GM21723 (cell line): ENCODE measurements around the gene IGFBP4.
"Not testable (repeated sequence)": the region's sequence is repeated elsewhere in the genome, so short reads cannot be mapped to it uniquely, and the experiment has no call there.

Experiments
- ATAC-seq: cut with Tn5 transposase; IDR thresholded peaks from one replicate; pipeline ENCODE4 v1.9.1; 2021; ENCODE audit warnings: mild to moderate bottlenecking, moderate library complexity; ENCODE audit not compliant: unreplicated experiment

IGFBP4 gene

GRCh38 chr17:40443196-40443987, at the start of gene IGFBP4:
IGFBP4 (plus strand) TSS chr17:40443450; CDS start chr17:40443736, 286 bp downstream.
- ATAC-seq, result peak; percentile 45

DNA sequence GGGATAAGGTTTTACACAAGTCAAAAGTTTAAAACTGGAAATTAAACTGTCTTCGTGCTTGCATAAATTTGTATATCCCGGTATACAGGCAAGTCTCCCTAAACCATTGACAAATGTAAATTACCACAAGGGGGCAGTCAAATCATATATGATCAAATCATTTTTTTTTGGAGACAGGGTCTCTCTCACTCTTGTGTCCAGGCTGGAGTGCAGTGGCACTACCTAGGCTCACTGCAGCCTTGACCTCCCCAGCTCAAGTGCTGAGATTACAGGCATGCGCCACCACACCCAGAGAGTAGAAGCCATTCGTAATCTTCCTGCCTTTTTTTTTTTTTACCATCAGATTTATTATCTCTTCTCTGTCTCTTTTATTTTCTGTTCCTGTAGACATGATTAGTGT, 44.1 kb upstream of the IGFBP4 start:
- no peak for ATAC-seq

DNA sequence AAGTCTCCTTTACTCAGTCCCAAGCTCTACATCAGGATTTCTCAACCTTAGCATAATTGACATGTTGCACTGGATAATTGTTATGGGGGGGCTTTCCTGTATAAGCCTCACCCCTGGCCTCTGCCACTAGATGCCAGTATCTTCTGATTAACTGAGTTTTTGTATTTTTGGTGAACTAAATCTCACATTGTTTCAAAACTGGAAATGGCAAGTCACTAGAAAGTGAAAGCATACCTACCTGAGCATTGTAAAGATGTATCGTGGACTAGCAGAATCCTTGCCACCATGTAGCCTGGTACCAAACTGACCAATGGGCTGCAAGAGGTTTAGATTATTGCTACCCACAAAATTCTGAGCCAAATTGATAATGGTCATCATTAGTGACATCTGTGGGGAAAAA, 40.6 kb upstream of the IGFBP4 start:
- no peak for ATAC-seq

DNA sequence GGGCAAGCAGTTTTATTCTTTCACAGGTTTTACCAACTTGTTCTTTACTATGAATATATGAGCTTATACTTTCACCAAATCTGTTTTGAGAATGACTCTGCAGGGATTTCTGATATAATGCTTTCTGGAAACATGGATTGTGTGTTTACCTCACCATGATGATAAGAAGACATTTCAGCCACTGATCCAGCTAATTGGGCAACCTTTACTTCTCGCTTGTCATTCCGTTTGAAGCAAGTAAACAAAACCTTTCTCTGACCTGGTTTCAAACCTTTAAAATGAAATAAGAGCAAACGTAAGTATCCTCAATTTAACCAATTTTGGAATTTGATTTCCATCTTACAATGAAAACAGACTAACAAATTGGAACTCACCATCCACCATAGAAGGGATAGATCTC, 39.2 kb upstream of the IGFBP4 start:
- ATAC-seq, result no peak

DNA sequence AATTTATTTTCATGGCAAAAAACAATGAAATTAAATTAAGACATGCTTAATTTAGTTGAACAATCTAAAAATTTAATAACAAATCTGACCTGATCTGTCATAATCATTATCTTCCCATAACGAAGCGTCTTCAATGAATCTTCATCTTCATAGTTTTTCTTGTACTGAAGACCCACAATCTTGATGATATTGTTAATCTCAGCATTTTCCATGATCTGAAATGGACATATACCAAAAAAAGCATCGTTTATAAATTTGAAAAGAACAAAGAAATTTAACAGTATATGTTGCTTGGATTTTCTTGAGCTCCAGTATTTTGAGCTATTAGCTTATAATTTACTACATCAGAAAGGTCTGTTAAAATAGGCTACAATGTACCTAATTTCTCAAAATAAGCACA, 35.8 kb upstream of the IGFBP4 start:
- ATAC-seq, result no peak

GRCh38 chr17:40409540-40409939, 33.7 kb upstream of the IGFBP4 start:
- not testable (repeated sequence) for ATAC-seq

- ATAC-seq, result no peak
Observed at GRCh38 chr17:40410082-40410481, 33.2 kb upstream of the IGFBP4 start.

GRCh38 chr17:40411821-40412220, 31.4 kb upstream of the IGFBP4 start:
- ATAC-seq, result no peak

DNA sequence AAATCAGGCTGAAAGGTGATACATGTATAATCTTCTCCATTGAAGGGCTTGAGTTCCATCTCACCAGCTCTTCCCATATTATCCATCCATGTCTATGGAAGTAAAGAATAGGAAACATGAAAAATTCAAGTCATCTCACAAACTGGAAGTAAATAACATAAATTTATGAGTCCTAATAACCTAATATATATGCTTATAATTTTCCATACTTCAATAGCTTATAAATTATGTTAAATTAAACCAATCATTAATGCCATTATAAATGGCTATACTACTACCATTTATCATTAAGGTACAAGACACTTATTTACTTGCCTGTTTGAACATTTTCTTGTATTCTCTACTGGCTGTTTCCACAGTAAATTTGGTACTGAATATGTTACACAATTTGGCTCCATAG, 30.4 kb upstream of the IGFBP4 start:
- no peak for ATAC-seq

DNA sequence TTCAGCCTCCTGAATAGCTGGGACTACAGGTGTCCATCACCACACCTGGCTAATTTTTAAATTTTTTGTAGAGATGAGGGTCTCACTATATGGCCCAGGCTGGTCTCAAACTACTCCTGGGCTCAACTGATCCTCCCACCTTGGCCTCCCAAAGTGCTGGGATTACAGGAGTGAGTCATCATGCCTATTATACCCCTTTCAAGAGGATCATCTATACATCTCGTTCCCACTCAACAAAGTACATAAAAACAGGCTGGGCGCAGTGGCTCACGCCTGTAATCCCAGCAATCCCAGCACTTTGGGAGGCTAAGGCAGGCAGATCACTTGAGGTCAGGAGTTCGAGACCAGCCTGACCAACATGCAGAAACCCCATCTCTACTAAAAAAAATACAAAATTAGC, 28.9 kb upstream of the IGFBP4 start:
- ATAC-seq, result not testable (repeated sequence)

- no peak for ATAC-seq
Observed at GRCh38 chr17:40415390-40415789, 27.9 kb upstream of the IGFBP4 start.

- ATAC-seq, result no peak
Observed at GRCh38 chr17:40416671-40417070, 26.6 kb upstream of the IGFBP4 start.

DNA sequence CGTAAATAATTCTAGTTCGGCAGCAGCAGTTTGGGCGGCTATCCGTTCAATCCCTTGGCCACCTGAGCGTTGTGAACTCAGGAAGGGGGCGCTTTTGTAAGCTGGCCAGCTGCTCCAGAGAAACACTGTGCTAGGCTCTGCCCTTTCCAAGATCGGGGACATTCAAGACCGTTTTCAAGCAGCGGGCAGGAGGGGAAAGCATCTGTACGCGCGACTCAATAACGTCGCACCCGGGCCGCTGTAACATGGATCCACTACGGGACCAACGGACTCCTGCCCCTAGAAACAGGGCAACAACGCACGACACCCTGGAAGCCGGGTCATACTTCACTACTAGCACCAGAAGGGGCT, 26.0 kb upstream of the IGFBP4 start:
- peak; percentile 23 for ATAC-seq

DNA sequence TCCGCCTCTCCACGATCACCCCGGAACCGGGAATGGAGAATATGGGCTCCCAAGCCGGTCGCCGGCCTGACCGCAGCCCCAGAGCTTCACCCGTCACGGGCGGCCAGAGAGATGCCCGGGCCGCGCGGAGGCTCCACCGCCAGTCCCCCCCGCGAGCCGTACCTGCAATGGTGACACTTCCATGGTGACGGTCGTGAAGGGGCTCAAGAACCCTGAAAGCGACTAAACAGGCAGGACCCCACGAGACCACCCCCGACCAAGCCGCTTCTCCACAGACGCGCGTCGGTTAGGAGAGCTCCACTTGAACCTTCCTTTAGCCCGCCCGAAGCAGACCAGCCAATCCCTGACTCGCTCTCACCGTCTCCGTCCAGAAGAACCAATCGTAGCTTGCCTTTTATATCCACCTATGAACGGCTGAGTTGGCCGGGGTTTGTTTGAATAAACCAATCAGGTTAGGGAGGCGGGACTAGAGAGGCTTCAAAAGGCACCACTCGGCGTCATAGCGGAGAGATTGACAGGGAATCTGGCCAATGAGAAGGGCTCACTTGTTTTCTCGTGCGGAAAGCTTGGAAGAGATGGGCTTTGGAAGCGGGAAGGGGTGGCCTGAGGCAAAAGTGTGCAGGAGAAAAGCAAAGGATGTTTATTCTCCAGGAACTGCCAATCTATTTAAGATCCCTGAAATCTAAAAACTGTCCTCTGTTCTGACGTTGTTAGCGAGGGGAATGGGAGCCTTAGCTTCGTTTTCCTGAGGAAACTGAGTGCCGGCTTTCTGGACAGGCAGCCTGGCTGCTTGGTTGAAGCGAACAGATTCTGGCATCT, 25.4 kb upstream of the IGFBP4 start, which contains the start of gene TOP2A:
Gene TOP2A, minus strand, starts transcription at position 288 of the 819 bp plus-strand sequence. Its CDS starts 105 bp downstream, at position 183.
- ATAC-seq, result peak; percentile 91

GRCh38 chr17:40418428-40418706, 24.9 kb upstream of the IGFBP4 start:
- no peak for ATAC-seq

DNA sequence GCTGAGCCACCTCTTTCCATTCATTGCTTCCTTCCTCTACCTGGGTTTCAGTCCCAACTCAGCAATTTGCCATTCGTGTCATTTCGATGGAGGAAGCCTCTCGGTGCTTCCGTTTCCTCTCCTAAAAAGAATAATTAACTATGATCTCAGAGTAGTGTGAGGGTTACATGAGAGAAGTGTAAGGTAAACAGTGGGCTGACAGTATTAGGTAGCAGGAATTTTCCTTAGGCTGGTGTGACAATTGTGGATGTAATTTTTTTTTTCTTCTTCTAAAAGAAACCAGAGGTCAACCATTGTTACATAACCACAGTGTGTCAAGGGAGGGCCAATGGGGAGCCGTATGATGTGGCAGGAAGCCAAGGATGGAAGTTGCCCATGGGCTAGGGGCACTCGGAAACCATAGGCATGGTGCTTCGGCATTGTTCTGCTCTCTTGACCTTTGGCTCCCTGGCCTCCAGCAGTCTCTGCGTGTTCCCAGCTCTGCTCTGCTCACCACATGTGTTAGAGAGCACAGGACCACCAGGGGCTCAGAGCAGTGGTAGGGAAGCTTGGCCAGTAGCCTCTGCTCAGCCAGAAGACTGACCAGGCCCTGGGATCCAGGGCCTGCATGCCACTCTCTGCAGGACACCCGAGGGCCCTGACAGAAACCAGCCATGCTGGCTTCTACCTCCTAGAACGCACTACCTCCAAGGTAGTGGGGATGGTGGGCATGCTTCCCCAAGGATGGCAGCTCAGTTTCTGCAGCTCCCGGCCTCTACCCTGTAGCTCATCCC, 23.5 kb upstream of the IGFBP4 start:
- ATAC-seq, result no peak

DNA sequence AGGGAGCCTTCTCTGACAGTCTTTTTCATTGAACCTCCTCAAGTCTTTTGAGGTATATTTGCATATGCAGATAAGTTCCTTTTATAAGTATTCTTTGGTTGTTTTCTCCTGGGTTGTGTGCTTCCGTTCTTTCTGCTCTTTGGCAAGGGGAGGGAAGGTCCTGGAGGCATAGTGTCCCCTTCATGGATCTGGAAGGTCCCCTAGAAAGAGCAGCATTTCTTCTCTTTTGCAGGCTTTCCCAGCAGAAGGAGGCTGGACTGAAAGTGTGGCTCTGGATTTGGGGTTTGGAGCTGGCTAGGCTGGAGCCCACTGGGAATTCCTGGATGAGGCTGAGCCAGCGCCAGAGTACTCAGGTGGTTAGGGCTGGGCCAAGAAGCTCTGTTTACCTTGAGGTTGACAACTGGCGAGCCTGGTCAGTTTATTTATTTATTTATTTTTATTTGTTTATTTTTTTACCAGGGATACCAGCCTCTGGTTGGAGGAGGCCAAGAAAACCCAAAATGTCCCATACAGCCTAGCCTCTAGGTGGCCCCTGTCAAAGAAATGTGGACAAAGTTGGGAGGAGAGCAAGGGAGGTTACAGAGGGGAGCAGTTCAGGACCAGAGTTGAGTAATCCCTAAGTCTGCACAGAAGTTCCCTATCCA, 20.1 kb upstream of the IGFBP4 start:
- no peak for ATAC-seq

DNA sequence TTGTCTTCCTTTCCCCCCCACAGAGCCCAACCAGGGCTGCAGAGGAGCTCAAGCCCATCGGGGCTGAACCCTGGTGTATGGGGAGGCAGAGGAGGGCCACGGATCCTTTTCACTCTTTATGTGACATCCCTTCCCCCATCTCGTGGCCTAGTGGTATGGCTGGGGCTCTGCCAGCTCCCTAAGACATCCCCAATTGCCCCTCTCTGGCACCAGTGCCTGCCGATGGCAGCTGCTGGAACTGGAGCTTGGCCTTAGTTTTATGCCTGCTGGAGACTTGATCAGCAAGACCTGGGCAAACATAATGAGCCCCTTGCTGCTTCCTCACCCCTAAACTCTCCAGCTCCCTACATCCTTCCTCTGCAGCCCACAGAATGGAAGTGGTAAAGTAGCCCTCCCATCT, 17.5 kb upstream of the IGFBP4 start:
- no peak for ATAC-seq

- no peak for ATAC-seq
Observed at GRCh38 chr17:40427002-40427491, 16.2 kb upstream of the IGFBP4 start.

- no peak for ATAC-seq
Observed at GRCh38 chr17:40430272-40431230, 12.7 kb upstream of the IGFBP4 start.
